Neutrophil (primary cell): Measurements from ENCODE around the gene CNBP.
A peak's percentile ranks its signal among the peaks of the same experiment; 100 is the strongest.

Experiments
- H3K27ac ChIP-seq: fragments of 200-600 bp; sonication (generic); 2 replicates; pipeline ENCODE4 v1.5.1; 2016; ENCODE audit warnings: mild to moderate bottlenecking, moderate library complexity
- H3K27me3 ChIP-seq: fragments of 200-600 bp; sonication (generic); 2 replicates; pipeline ENCODE4 v1.6.0; 2016; ENCODE audit warnings: mild to moderate bottlenecking
- H3K36me3 ChIP-seq: fragments of 200-600 bp; sonication (generic); 2 replicates; pipeline ENCODE4 v1.5.1; 2017
- H3K4me1 ChIP-seq, 2 experiments: fragments of 200-600 bp in 1 of 2; sonication (generic) in 1 of 2; 1 replicate in 1 of 2; 2 replicates in 1 of 2; pipeline versions ENCODE4 v1.5.1 to v1.6.1; 2013 to 2016; ENCODE audit warnings: low read depth in 1 of 2, low read length in 1 of 2, mild to moderate bottlenecking in 1 of 2, moderate library complexity in 1 of 2; ENCODE audit not compliant: control insufficient read depth in 1 of 2, insufficient read depth in 1 of 2
- H3K4me3 ChIP-seq, 2 experiments: fragments of 200-600 bp in 1 of 2; sonication (generic) in 1 of 2; 1 replicate in 1 of 2; 2 replicates in 1 of 2; pipeline ENCODE4 v1.5.1; 2013 to 2016; ENCODE audit warnings: low read depth in 1 of 2, low read length in 1 of 2, mild to moderate bottlenecking in 1 of 2, moderate library complexity in 1 of 2
- H3K9me3 ChIP-seq: fragments of 200-600 bp; sonication (generic); 2 replicates; pipeline ENCODE4 v1.5.1; 2016
- TF ChIP-seq, protein P1 (sequence below): fragments of 200-600 bp; sonication (generic); IDR thresholded peaks from 2 replicates; pipeline ENCODE4 v1.5.1; 2016; ENCODE audit warnings: antibody characterized with exemption

The CNBP gene

DNA sequence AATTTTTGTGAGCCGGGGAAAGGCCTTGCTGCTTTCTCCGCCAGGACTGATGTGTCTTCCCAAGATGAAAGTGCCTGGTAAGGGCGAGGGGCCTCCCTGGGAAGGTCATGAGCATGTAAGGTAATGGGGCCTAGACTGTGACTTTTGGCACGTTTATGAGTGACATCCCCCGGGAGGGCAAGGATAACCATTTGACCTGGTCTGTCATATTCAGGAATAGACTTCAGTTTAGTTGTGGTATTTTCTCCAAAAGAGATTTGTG is 631 bp upstream of the CNBP start:
- Histone ChIP-seq H3K27ac (peak overlapping the region; percentile 98), H3K4me1 (peaks cover 47 to 53% of the 10 kb centered on the region in 2 experiments), H3K27me3 (no peaks in the 10 kb centered on the region), H3K4me3 (peak overlapping the region; percentile 98 to 99), H3K36me3 (peaks cover 3% of the 10 kb centered on the region), H3K9me3 (no peaks in the 10 kb centered on the region)
- TF ChIP-seq, protein P1, sequence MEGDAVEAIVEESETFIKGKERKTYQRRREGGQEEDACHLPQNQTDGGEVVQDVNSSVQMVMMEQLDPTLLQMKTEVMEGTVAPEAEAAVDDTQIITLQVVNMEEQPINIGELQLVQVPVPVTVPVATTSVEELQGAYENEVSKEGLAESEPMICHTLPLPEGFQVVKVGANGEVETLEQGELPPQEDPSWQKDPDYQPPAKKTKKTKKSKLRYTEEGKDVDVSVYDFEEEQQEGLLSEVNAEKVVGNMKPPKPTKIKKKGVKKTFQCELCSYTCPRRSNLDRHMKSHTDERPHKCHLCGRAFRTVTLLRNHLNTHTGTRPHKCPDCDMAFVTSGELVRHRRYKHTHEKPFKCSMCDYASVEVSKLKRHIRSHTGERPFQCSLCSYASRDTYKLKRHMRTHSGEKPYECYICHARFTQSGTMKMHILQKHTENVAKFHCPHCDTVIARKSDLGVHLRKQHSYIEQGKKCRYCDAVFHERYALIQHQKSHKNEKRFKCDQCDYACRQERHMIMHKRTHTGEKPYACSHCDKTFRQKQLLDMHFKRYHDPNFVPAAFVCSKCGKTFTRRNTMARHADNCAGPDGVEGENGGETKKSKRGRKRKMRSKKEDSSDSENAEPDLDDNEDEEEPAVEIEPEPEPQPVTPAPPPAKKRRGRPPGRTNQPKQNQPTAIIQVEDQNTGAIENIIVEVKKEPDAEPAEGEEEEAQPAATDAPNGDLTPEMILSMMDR: no peak

DNA sequence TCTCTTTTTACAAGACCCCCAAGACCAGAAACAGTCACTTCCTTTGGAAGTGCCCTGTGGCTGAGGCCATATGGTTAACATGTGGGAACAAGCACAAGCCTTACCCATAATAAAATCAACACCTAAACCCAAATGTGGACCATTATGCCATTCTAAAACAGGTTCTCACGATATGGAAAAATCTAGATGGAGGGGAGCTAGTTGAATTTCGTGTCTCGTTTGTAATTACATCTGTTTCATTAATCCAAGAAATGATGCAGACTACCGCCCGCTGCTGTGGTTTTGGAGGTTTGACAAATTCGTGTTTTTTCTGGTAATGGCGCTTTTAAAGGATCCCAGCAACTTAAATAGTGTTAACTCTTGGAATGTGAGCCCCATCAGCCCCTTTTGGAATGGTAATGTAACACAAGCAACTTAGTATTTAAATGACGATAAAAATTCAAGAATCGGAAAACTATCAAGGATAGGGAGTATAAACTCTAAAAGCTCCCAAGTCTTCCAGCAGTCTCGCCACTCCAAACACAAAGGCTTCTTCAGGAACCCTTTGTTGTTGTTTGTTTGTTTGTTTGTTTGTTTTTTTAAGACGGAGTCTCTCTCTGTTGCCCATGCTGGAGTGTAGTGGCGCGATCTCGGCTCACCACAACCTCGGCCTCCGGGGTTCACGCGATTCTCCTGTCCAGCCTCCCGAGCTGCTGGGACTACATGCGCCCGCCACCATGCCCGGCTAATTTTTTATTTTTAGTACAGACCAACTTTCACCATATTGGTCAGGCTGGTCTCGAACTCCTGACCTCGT is 1.1 kb downstream of the CNBP start:
- no peaks in the 10 kb centered on the region for H3K9me3 ChIP-seq
- no peaks in the 10 kb centered on the region for H3K27me3 ChIP-seq
- peak overlapping the region; percentile 98 for H3K27ac ChIP-seq
- TF ChIP-seq, protein P1: no peak
- peaks cover 18% of the 10 kb centered on the region for H3K36me3 ChIP-seq
- peak overlapping the region; percentile 98 to 99 for H3K4me3 ChIP-seq
- H3K4me1 ChIP-seq: peaks cover 49 to 51% of the 10 kb centered on the region in 2 experiments

DNA sequence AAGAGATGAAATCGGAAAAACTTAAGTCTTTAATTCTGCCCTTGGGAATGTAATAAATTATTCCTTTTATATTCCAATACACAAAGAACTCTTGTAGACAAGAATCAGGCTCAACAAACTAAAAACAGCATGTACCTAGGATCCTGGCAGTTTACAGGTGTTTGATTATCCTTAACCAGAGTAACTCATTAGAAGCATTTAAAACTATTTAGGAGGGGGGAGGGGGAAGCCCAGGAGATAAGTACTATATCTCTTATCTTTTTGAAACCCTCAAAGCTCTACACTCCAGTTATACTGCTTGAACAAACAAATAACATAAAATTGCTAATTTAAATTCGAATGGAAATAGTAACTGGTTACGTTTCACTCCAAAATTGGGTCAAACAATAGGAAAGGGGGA is 1.9 kb downstream of the CNBP start:
- Histone ChIP-seq H3K4me3 (peak overlapping the region; percentile 98 to 99), H3K36me3 (peaks cover 25% of the 10 kb centered on the region), H3K27ac (peak overlapping the region; percentile 98), H3K4me1 (peaks cover 44 to 48% of the 10 kb centered on the region in 2 experiments), H3K27me3 (no peaks in the 10 kb centered on the region), H3K9me3 (no peaks in the 10 kb centered on the region)
- TF ChIP-seq, protein P1: no peak

DNA sequence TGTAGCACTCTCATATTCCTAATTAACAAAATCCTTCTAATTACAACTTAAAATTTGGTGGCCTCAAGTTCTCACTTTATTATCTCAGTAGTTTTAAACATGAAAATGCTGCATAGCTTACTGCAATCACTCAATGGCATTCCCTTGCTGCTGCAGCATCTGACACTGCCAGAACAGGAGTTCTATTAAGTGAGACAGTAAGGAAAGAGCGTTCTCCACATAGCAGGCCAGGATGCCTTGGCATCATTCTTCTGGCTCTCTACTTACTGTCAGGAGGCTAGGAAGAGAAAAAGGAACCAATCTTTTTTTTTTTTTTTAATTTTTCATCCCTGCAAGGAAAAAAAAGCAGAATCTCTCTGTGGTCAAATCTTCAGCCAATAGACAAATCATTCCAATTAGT is 3.2 kb downstream of the CNBP start:
- TF ChIP-seq, protein P1: no peak
- Histone ChIP-seq H3K9me3 (no peaks in the 10 kb centered on the region), H3K4me1 (peaks cover 44 to 50% of the 10 kb centered on the region in 2 experiments), H3K36me3 (peaks cover 26% of the 10 kb centered on the region), H3K27me3 (no peaks in the 10 kb centered on the region), H3K4me3 (no peak overlapping the region), H3K27ac (peak overlapping the region; percentile 63)

DNA sequence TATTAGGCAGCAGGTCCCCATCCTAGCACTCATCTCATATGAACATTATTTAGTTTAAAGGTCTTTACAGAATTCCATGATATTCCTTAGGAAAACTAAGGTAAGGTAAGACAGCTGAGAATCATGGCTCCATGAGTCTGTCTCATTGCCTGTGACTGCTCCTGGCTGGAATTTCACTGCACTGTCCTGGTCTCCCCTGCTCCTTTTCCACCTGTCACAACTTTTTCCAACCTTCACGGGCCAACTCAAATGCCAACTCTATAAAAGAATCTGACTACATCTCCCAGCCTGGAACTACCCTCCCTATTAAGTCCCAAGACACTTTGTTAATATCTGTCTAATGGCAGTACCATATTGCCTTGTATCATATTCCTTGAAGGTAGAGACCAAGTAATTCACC is 7.6 kb downstream of the CNBP start:
- Histone ChIP-seq H3K9me3 (no peaks in the 10 kb centered on the region), H3K4me3 (no peak overlapping the region), H3K27me3 (no peaks in the 10 kb centered on the region), H3K27ac (peak overlapping the region; percentile 47), H3K36me3 (peaks cover 36% of the 10 kb centered on the region), H3K4me1 (peaks cover 12 to 26% of the 10 kb centered on the region in 2 experiments)
- TF ChIP-seq, protein P1: no peak
